Measurements from ENCODE around the gene SIL1. TPM values are rescaled to one million over a fixed set of nuclear protein-coding genes. Genes with fewer than 3 reads are reported as not detected.
"Not testable (repeated sequence)": the region's sequence is repeated elsewhere in the genome, so short reads cannot be mapped to it uniquely, and the experiment has no call there.

SIL1 gene
- total and polyA plus RNA-seq, 10 donors: 23.4 to 42.3 (median 32.6) TPM

- no peaks in the 10 kb centered on the region for H3K9me3 ChIP-seq
- intact Hi-C loops (cut with DNase I; ENCODE audit: low total_unique reads): no loop called here
- TF ChIP-seq POLR2A (IDR thresholded peaks at IDR 0.05): no peak
- no peak for TF ChIP-seq POLR2AphosphoS5 (IDR thresholded peaks at IDR 0.05)
- no peak for TF ChIP-seq CTCF (IDR thresholded peaks at IDR 0.05 in 8 of 11, conservative IDR thresholded peaks at IDR 0.05 in 3 of 11)
- 88 to 95% (median 91%) methylated on average over 1 of the region's 1 CpG for WGBS, 5 donors
- DNase-seq: no peak
- H3K4me1 ChIP-seq: peaks cover 0 to 31% (median 12%) of the 10 kb centered on the region in 6 donors
- no peak overlapping the region for H3K27ac ChIP-seq
- no peak overlapping the region for H3K4me3 ChIP-seq
- no peaks in the 10 kb centered on the region for H3K36me3 ChIP-seq
- no peaks in the 10 kb centered on the region for H3K27me3 ChIP-seq (replicated peaks in 1 of 7)
These were observed 120.3 kb downstream of the SIL1 start for GRCh38 chr5:139077899-139078298.

GRCh38 chr5:139076111-139076510 lies 122.1 kb downstream of the SIL1 start:
- Histone ChIP-seq H3K9me3 (no peaks in the 10 kb centered on the region), H3K36me3 (no peaks in the 10 kb centered on the region), H3K4me1 (peaks cover 0 to 31% (median 12%) of the 10 kb centered on the region in 6 donors), H3K27ac (peak overlapping the region in 2 of 8 donors; percentile 49 to 58), H3K27me3 (replicated peaks in 1 of 7) (no peaks in the 10 kb centered on the region), H3K4me3 (no peak overlapping the region)
- no peak for DNase-seq
- intact Hi-C loops (cut with DNase I; ENCODE audit: low total_unique reads): no loop called here
- TF ChIP-seq POLR2AphosphoS5 (IDR thresholded peaks at IDR 0.05) (no peak), CTCF (IDR thresholded peaks at IDR 0.05 in 8 of 11, conservative IDR thresholded peaks at IDR 0.05 in 3 of 11) (no peak), POLR2A (IDR thresholded peaks at IDR 0.05) (no peak)
- WGBS, 5 donors: 83 to 98% (median 93%) methylated on average over 1 of the region's 1 CpG

GRCh38 chr5:139075066-139076050 lies 122.8 kb downstream of the SIL1 start:
- WGBS, 5 donors: 46 to 61% (median 56%) methylated on average over 8 of the region's 8 CpGs
- no peak for DNase-seq
- TF ChIP-seq POLR2A (IDR thresholded peaks at IDR 0.05): no peak
- TF ChIP-seq CTCF (IDR thresholded peaks at IDR 0.05 in 8 of 11, conservative IDR thresholded peaks at IDR 0.05 in 3 of 11): no peak
- no peak for TF ChIP-seq POLR2AphosphoS5 (IDR thresholded peaks at IDR 0.05)
- intact Hi-C loops (cut with DNase I; ENCODE audit: low total_unique reads): no loop called here
- Histone ChIP-seq H3K27me3 (replicated peaks in 1 of 7) (no peaks in the 10 kb centered on the region), H3K36me3 (no peaks in the 10 kb centered on the region), H3K27ac (peak overlapping the region in 6 of 8 donors; percentile 1 to 58 (median 47)), H3K4me3 (peak overlapping the region in 1 of 8 donors; percentile 7), H3K4me1 (peaks cover 0 to 31% (median 12%) of the 10 kb centered on the region in 6 donors), H3K9me3 (no peaks in the 10 kb centered on the region)

- peaks cover 0 to 31% (median 12%) of the 10 kb centered on the region in 6 donors for H3K4me1 ChIP-seq
- H3K36me3 ChIP-seq; H3K27ac ChIP-seq; intact Hi-C loops (cut with DNase I; ENCODE audit: low total_unique reads); H3K27me3 ChIP-seq (replicated peaks in 1 of 7); H3K4me3 ChIP-seq; H3K9me3 ChIP-seq; DNase-seq: not testable (repeated sequence)
- WGBS, 5 donors: 89 to 98% (median 95%) methylated on average over 2 of the region's 2 CpGs
These were observed 124.2 kb downstream of the SIL1 start for GRCh38 chr5:139073956-139074355.

Measured in spleen (tissue), 11 donors.